ENCODE measurements around the gene CBR1. TPM values are rescaled to one million over a fixed set of nuclear protein-coding genes. Genes with fewer than 3 reads are reported as not detected.
"Not testable (repeated sequence)": the region's sequence is repeated elsewhere in the genome, so short reads cannot be mapped to it uniquely, and the experiment has no call there.

CBR1 gene
- total and polyA plus RNA-seq, 10 of the 15 experiments (the other 5 are each of a cell fraction or from before 2014, with no cell fraction given): 16.9 to 138 (median 57.4) TPM

DNA sequence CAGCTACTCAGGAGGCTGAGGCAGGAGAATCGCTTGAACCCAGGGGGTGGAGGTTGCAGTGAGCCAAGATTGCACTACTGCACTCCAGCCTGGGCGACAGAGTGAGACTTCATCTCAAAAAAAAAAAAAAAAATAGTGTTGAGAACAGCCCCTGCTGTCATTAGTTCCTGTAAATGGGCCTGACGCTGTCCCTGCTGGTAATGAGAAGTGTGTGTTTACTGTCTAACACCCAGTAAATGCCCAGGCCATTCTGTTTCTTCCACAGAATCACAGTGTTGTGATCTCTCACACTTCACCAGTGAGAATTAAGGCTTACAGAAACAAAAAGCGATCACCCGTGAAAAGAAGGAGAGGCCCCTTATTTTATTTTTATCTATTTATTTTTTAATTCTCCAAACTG, 4.1 kb downstream of the CBR1 start:
- peaks cover 20% of the 10 kb centered on the region for H3K4me1 ChIP-seq (ENCODE audit: control insufficient read depth, insufficient read depth, low read length)
- H3K9ac ChIP-seq (ENCODE audit: control insufficient read depth, insufficient read depth, low read length); H3K79me2 ChIP-seq (ENCODE audit: control insufficient read depth, insufficient read depth, low read length); intact Hi-C loops (cut with micrococcal nuclease; ENCODE audit: unreplicated experiment); H3K4me3 ChIP-seq; RAD21 ChIA-PET (ENCODE audit: unreplicated experiment); H3K27ac ChIP-seq (ENCODE audit: control insufficient read depth, insufficient read depth); BruUV-seq (replicated peaks); H3K4me2 ChIP-seq (ENCODE audit: control insufficient read depth, insufficient read depth); in situ Hi-C loops (cut with MboI); H2AFZ ChIP-seq (ENCODE audit: control insufficient read depth, low read depth, low read length); H4K20me1 ChIP-seq (ENCODE audit: control insufficient read depth, insufficient read depth); SMC1A ChIA-PET (ENCODE audit: uncharacterized antibody, unreplicated experiment); FAIRE-seq; H3K36me3 ChIP-seq (ENCODE audit: control insufficient read depth in 2 of 2, insufficient read depth in 2 of 2, low read length in 1 of 2); DNase-seq (ENCODE audit: low read depth, low spot score); H3K27me3 ChIP-seq (replicated peaks in 1 of 2; ENCODE audit: control insufficient read depth in 2 of 2, insufficient read depth in 2 of 2, low read length in 1 of 2); ATAC-seq; H3K9me3 ChIP-seq (replicated peaks; ENCODE audit: control insufficient read depth, insufficient read depth, low read length): not testable (repeated sequence)
- ChIA-PET POLR2A (interaction anchor here (0.6 kb wide), 1 partner anchor 10 kb away, joined by 5 read pairs; no protein-coding TSS in a partner anchor), CTCF (interaction anchor here (0.9 to 1.3 kb wide), 2 partner anchors 27 to 49 kb away, joined by 3 to 5 read pairs; no protein-coding TSS in a partner anchor)
- WGBS (ENCODE audit: insufficient coverage, insufficient replicate concordance, low lambda C conversion rate, missing lambda C conversion rate): 95% methylated on average over 4 of the region's 5 CpGs

DNA sequence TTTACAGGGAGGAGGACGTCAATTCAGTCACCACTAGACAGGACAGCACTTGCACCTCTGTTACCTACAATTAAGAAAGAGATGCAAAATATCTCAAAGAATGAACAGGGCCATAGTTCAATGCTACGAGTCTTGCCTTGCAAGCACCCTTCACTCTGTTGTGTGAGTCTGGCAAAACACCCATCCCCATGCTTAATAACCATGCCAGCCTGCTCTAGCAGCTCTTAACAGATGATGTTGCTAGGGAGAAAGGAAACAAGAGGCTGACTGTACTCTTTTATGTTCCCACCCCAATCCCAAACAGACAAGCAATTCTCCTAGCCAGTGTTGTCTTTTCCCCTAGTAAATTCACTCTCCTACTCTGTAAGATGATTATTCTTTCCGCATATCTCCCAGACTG, 5.3 kb downstream of the CBR1 start:
- H3K9me3 ChIP-seq (replicated peaks; ENCODE audit: control insufficient read depth, insufficient read depth, low read length): no peaks in the 10 kb centered on the region; the same call in 2 of the 3 replicates
- CTCF ChIA-PET: interaction anchor here (0.9 kb wide), 1 partner anchor 38 kb away, joined by 3 read pairs; no protein-coding TSS in a partner anchor
- WGBS (ENCODE audit: insufficient coverage, insufficient replicate concordance, low lambda C conversion rate, missing lambda C conversion rate): 63% methylated on average over 3 of the region's 3 CpGs

More for the DNA sequence above, 5.3 kb downstream of the CBR1 start:
- DNase-seq (ENCODE audit: low read depth, low spot score): no peak
- no peak overlapping the region for H3K9ac ChIP-seq (ENCODE audit: control insufficient read depth, insufficient read depth, low read length)
- peaks cover 22% of the 10 kb centered on the region for H3K4me1 ChIP-seq (ENCODE audit: control insufficient read depth, insufficient read depth, low read length)
- H3K4me3 ChIP-seq: no peak overlapping the region
- ChIA-PET POLR2A (no interaction called here), RAD21 (ENCODE audit: unreplicated experiment) (no interaction called here), SMC1A (ENCODE audit: uncharacterized antibody, unreplicated experiment) (no interaction called here)
- ATAC-seq: no peak
- H3K36me3 ChIP-seq (ENCODE audit: control insufficient read depth in 2 of 2, insufficient read depth in 2 of 2, low read length in 1 of 2): peaks cover 0 to 3% of the 10 kb centered on the region in 2 experiments; a peak in 1 of 4 replicates
- BruUV-seq (replicated peaks): no TSS peak
- H3K27ac ChIP-seq (ENCODE audit: control insufficient read depth, insufficient read depth): no peak overlapping the region
- peaks cover 2% of the 10 kb centered on the region; the same call in 1 of the 2 replicates for H3K79me2 ChIP-seq (ENCODE audit: control insufficient read depth, insufficient read depth, low read length)
- TF ChIP-seq MEF2B (IDR thresholded peaks at IDR 0.05; ENCODE audit: partially characterized antibody, poor library complexity, severe bottlenecking) (no peak), TAF1 (IDR thresholded peaks at IDR 0.05; ENCODE audit: borderline replicate concordance, low read depth, low read length) (no peak), ASH2L (IDR thresholded peaks at IDR 0.05; ENCODE audit: borderline replicate concordance, low read depth) (no peak)
- H3K4me2 ChIP-seq (ENCODE audit: control insufficient read depth, insufficient read depth): no peak overlapping the region
- in situ Hi-C loops (cut with MboI): no loop called here
- intact Hi-C loops (cut with micrococcal nuclease; ENCODE audit: unreplicated experiment): no loop called here
- FAIRE-seq: no peak
- no peaks in the 10 kb centered on the region for H3K27me3 ChIP-seq (replicated peaks in 1 of 2; ENCODE audit: control insufficient read depth in 2 of 2, insufficient read depth in 2 of 2, low read length in 1 of 2)
- H2AFZ ChIP-seq (ENCODE audit: control insufficient read depth, low read depth, low read length): no peak overlapping the region
- no peaks in the 10 kb centered on the region for H4K20me1 ChIP-seq (ENCODE audit: control insufficient read depth, insufficient read depth)
